Mesothelial cell of epicardium (in vitro differentiated cells): ENCODE results near the gene ACOT2. TPM values are rescaled to one million over a fixed set of nuclear protein-coding genes. Genes with fewer than 3 reads are reported as not detected.
"Not testable (repeated sequence)": the region's sequence is repeated elsewhere in the genome, so short reads cannot be mapped to it uniquely, and the experiment has no call there.

Experiments used
- DNase-seq, 2 experiments: peaks; one replicate each; pipeline ENCODE4 v3.0.0; 2021; ENCODE audit warnings: low spot score in 2 of 2; ENCODE audit not compliant: unreplicated experiment in 2 of 2
- H3K27ac Mint-ChIP-seq: 2 replicates; pipeline ENCODE4 v1.8.0; 2021; ENCODE audit warnings: mixed read lengths
- H3K27me3 Mint-ChIP-seq: 2 replicates; pipeline ENCODE4 v1.8.0; 2021; ENCODE audit warnings: low read depth, mixed read lengths
- H3K36me3 Mint-ChIP-seq: 2 replicates; pipeline ENCODE4 v1.8.0; 2021; ENCODE audit warnings: mixed read lengths
- H3K4me1 Mint-ChIP-seq: 2 replicates; pipeline ENCODE4 v1.8.0; 2021; ENCODE audit warnings: mixed read lengths
- H3K4me3 Mint-ChIP-seq: 2 replicates; pipeline ENCODE4 v1.8.0; 2021; ENCODE audit warnings: mild to moderate bottlenecking, moderate library complexity, mixed read lengths
- H3K9me3 Mint-ChIP-seq: 2 replicates; pipeline ENCODE4 v1.8.0; 2021; ENCODE audit warnings: mixed read lengths
- total RNA-seq: library from RNA; stranded (reverse); gene quantifications from 3 replicates; pipeline ENCODE4 v1.2.1, GENCODE V29; 2021
- TF ChIP-seq, protein P1 (sequence below): fragments of 200-600 bp; sonication (generic); IDR thresholded peaks from one replicate; pipeline ENCODE4 v1.5.0; 2021; ENCODE audit warnings: antibody characterized with exemption; ENCODE audit not compliant: unreplicated experiment

ACOT2 gene
- total RNA-seq, 1 donor from 2014 or later: 25.6 TPM

- no peak overlapping the region for H3K27ac Mint-ChIP-seq
- no peaks in the 10 kb centered on the region for H3K9me3 Mint-ChIP-seq
- TF ChIP-seq, protein P1, sequence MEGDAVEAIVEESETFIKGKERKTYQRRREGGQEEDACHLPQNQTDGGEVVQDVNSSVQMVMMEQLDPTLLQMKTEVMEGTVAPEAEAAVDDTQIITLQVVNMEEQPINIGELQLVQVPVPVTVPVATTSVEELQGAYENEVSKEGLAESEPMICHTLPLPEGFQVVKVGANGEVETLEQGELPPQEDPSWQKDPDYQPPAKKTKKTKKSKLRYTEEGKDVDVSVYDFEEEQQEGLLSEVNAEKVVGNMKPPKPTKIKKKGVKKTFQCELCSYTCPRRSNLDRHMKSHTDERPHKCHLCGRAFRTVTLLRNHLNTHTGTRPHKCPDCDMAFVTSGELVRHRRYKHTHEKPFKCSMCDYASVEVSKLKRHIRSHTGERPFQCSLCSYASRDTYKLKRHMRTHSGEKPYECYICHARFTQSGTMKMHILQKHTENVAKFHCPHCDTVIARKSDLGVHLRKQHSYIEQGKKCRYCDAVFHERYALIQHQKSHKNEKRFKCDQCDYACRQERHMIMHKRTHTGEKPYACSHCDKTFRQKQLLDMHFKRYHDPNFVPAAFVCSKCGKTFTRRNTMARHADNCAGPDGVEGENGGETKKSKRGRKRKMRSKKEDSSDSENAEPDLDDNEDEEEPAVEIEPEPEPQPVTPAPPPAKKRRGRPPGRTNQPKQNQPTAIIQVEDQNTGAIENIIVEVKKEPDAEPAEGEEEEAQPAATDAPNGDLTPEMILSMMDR: no peak
- peaks cover 2% of the 10 kb centered on the region for H3K36me3 Mint-ChIP-seq
- H3K4me3 Mint-ChIP-seq: no peak overlapping the region
- no peaks in the 10 kb centered on the region for H3K27me3 Mint-ChIP-seq
- DNase-seq: no peak
- no peaks in the 10 kb centered on the region for H3K4me1 Mint-ChIP-seq
These were observed 19.7 kb downstream of the ACOT2 start for GRCh38 chr14:73588695-73589094.

GRCh38 chr14:73589116-73589515 lies 20.1 kb downstream of the ACOT2 start:
- Mint-ChIP-seq H3K4me1 (no peaks in the 10 kb centered on the region), H3K4me3 (no peak overlapping the region), H3K36me3 (peaks cover 2% of the 10 kb centered on the region), H3K9me3 (no peaks in the 10 kb centered on the region), H3K27me3 (no peaks in the 10 kb centered on the region), H3K27ac (no peak overlapping the region)
- DNase-seq: no peak
- TF ChIP-seq, protein P1: no peak

DNA sequence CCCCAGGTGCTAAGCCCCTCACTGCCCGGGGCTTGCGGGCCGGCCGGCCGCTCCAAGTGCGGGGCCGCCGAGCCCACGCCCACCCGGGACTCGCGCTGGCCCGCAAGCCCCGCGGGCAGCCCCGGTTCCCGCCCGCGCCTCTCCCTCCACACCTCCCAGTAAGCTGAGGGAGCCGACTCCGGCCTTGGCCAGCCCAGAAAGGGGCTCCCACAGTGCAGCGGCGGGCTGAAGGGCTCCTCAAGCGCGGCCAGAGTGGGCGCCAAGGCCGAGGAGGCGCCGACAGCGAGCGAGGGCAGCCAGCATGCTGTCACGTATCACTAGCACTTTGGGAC lies 21.6 kb downstream of the ACOT2 start:
- not testable (repeated sequence) for H3K27me3 Mint-ChIP-seq, H3K27ac Mint-ChIP-seq, H3K36me3 Mint-ChIP-seq, DNase-seq, H3K9me3 Mint-ChIP-seq, H3K4me1 Mint-ChIP-seq
- peak overlapping the region; percentile 66 for H3K4me3 Mint-ChIP-seq

DNA sequence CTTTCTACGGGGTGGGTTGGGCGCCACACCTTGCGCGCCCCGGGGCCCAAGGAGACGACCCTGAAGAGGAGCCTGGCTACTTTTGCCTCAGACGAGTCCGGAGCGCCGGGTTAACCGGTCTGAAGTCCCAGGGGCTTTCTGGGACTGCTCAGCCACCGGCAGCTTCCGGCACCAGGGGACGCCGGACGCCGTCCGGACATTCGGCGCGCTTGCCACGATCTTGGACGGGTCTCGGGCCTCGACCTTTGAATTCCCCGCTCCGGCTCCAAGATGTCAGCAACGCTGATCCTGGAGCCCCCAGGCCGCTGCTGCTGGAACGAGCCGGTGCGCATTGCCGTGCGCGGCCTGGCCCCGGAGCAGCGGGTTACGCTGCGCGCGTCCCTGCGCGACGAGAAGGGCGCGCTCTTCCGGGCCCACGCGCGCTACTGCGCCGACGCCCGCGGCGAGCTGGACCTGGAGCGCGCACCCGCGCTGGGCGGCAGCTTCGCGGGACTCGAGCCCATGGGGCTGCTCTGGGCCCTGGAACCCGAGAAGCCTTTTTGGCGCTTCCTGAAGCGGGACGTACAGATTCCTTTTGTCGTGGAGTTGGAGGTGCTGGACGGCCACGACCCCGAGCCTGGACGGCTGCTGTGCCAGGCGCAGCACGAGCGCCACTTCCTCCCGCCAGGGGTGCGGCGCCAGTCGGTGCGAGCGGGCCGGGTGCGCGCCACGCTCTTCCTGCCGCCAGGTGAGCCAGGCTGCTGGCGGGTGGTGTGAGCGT lies 22.9 kb downstream of the ACOT2 start, which contains the start of gene ACOT4:
TSS of gene ACOT4 (plus strand) at position 184 of the 760 bp plus-strand sequence. CDS start at position 271, 87 bp downstream.
- peaks cover 2% of the 10 kb centered on the region for H3K36me3 Mint-ChIP-seq
- no peaks in the 10 kb centered on the region for H3K27me3 Mint-ChIP-seq
- DNase-seq: peak in 1 of 2 experiments; percentile 51

DNA sequence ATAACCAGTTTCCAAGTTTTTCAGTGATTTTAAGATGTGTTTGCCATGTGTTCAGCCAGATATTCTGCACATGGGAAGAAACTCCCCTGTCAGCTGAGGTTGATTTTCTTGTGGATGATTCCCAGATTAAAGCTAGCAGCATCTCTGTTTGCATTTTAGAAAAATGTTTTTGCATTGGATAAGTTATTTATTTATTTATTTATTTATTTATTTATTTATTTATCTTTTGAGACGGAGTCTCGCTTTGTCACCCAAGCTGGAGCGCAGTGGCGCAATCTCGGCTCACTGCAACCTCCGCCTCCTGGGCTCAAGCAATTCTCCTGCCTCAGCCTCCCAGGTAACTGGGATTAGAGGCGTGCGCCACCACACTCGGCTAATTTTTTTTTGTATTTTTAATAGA lies 25.5 kb downstream of the ACOT2 start:
- Mint-ChIP-seq H3K9me3 (no peaks in the 10 kb centered on the region), H3K27ac (no peak overlapping the region), H3K4me3 (no peak overlapping the region), H3K4me1 (no peaks in the 10 kb centered on the region), H3K27me3 (no peaks in the 10 kb centered on the region), H3K36me3 (peaks cover 2% of the 10 kb centered on the region)
- TF ChIP-seq, protein P1: no peak
- no peak for DNase-seq

More for the DNA sequence above, 22.9 kb downstream of the ACOT2 start, which contains the start of gene ACOT4:
- Mint-ChIP-seq H3K9me3 (no peaks in the 10 kb centered on the region), H3K4me1 (no peaks in the 10 kb centered on the region), H3K27ac (no peak within 1 kb of the TSS), H3K4me3 (peak within 1 kb of the TSS; percentile 66)
- TF ChIP-seq, protein P1: no peak

DNA sequence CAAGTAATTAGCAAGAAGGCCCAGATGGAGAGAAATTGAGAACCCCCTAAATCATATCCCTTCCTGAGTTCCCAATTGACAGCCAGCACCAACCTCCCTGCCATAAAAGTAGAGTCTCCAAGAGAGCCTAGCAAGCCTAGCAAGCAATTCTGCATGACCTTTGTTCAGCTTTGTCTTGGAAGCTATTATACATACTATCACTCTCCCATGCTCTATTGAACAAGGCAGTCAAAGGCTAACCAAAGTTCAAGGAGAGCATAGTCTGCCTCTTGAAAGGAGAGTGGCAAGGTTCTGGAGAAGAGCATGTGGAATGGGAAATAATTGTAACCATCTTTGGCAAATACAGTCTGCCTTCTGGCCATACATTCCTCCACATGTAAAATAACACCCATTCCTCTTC lies 30.5 kb downstream of the ACOT2 start:
- TF ChIP-seq, protein P1: no peak
- DNase-seq: no peak
- Mint-ChIP-seq H3K4me1 (peaks cover 5% of the 10 kb centered on the region), H3K36me3 (no peaks in the 10 kb centered on the region), H3K27me3 (no peaks in the 10 kb centered on the region), H3K27ac (no peak overlapping the region), H3K4me3 (no peak overlapping the region), H3K9me3 (peaks cover under 1% of the 10 kb centered on the region)
